HEK293 (cell line): ENCODE results near the gene ARHGAP8.

Experiments
- ATF2 ChIP-seq: fragments of 450-650 bp; formaldehyde crosslinking; IDR thresholded peaks from 2 replicates; pipeline ENCODE4 v1.5.1; 2016; ENCODE audit warnings: missing biosample characterization, missing genetic modification characterization, low read depth
- CTCF ChIP-seq: fragments of 450-650 bp; formaldehyde crosslinking; IDR thresholded peaks from 2 replicates; pipeline ENCODE4 v1.5.1; 2016; ENCODE audit warnings: missing biosample characterization, missing genetic modification characterization
- FEZF1 ChIP-seq: fragments of 450-650 bp; formaldehyde crosslinking; IDR thresholded peaks from 2 replicates; pipeline ENCODE4 v1.5.1; 2016; ENCODE audit warnings: missing biosample characterization, missing genetic modification characterization
- KLF10 ChIP-seq: fragments of 450-650 bp; IDR thresholded peaks from 2 replicates; pipeline ENCODE4 v1.5.1; 2018; ENCODE audit warnings: missing biosample characterization, mild to moderate bottlenecking, missing genetic modification characterization
- KLF9 ChIP-seq: fragments of 450-650 bp; formaldehyde crosslinking; IDR thresholded peaks from 2 replicates; pipeline ENCODE4 v1.5.1; 2016; ENCODE audit warnings: missing biosample characterization, missing genetic modification characterization, low read depth
- ZNF133 ChIP-seq: fragments of 450-650 bp; formaldehyde crosslinking; IDR thresholded peaks from 2 replicates; pipeline ENCODE4 v1.5.1; 2016; ENCODE audit warnings: missing biosample characterization, missing genetic modification characterization
- ZNF280D ChIP-seq: fragments of 450-650 bp; formaldehyde crosslinking; IDR thresholded peaks from 2 replicates; pipeline ENCODE4 v1.5.1; 2016; ENCODE audit warnings: missing biosample characterization, missing genetic modification characterization
- ZNF423 ChIP-seq: fragments of 450-650 bp; formaldehyde crosslinking; IDR thresholded peaks from 2 replicates; pipeline ENCODE4 v1.5.1; 2016; ENCODE audit warnings: missing biosample characterization, missing genetic modification characterization
- ZNF549 ChIP-seq: fragments of 450-650 bp; IDR thresholded peaks from 2 replicates; pipeline ENCODE4 v1.5.1; 2018; ENCODE audit warnings: missing biosample characterization, missing genetic modification characterization, mild to moderate bottlenecking, inconsistent platforms, moderate library complexity
- ZNF785 ChIP-seq: fragments of 450-650 bp; formaldehyde crosslinking; IDR thresholded peaks from 2 replicates; pipeline ENCODE4 v1.5.1; 2016; ENCODE audit warnings: missing biosample characterization, missing genetic modification characterization
- ZNF830 ChIP-seq: fragments of 450-650 bp; IDR thresholded peaks from 2 replicates; pipeline ENCODE4 v1.5.0; 2018; ENCODE audit warnings: missing biosample characterization, missing genetic modification characterization, low read depth, mild to moderate bottlenecking, moderate library complexity
- ZSCAN30 ChIP-seq: fragments of 450-650 bp; IDR thresholded peaks from 2 replicates; pipeline ENCODE4 v1.5.1; 2018; ENCODE audit warnings: missing biosample characterization, mild to moderate bottlenecking, missing genetic modification characterization, moderate library complexity

GRCh38 chr22:44776605-44777363, 24.4 kb downstream of the ARHGAP8 start:
- no peak for TF ChIP-seq ATF2 (tag by site-specific recombination)
- TF ChIP-seq ZNF423 = peak; percentile 15; the same call in 1 of the 2 replicates
- TF ChIP-seq ZSCAN30 (tag by site-specific recombination) = no peak
- no peak for TF ChIP-seq KLF10 (tag by site-specific recombination)
- TF ChIP-seq KLF9 (tag by site-specific recombination) = no peak
- TF ChIP-seq CTCF = no peak
- no peak for TF ChIP-seq ZNF830 (tag by site-specific recombination)
- TF ChIP-seq ZNF133 (tag by site-specific recombination) = no peak
- TF ChIP-seq FEZF1 = no peak
- TF ChIP-seq ZNF549 = no peak
- TF ChIP-seq ZNF280D (tag by site-specific recombination) = no peak
- TF ChIP-seq ZNF785 (tag by site-specific recombination) = no peak
